Activated T-cell treated with anti-CD3 and anti-CD28 coated beads, Interleukin-2, amount 50 U/mL, for 72 hours (primary cell): ENCODE results near the gene CFAP45. TPM values are rescaled to one million over a fixed set of nuclear protein-coding genes. Genes with fewer than 3 reads are reported as not detected.
A peak's percentile ranks its signal among the peaks of the same experiment; 100 is the strongest.

Experiments used
- ATAC-seq, 2 donors: fragments of 150-1000 bp; cut with Tn5 transposase; replicated peaks in 1 of 2; 2 replicates each; pipeline ENCODE4 v1.10.0; 2021; ENCODE audit warnings: moderate library complexity in 2 of 2, mild to moderate bottlenecking in 1 of 2
- DNase-seq, 2 donors: peaks; one replicate each; pipeline ENCODE4 v3.0.0; 2021 to 2022; ENCODE audit warnings: mixed read lengths in 1 of 2
- H3K27ac Mint-ChIP-seq: one replicate; pipeline ENCODE4 v1.8.0; 2022; ENCODE audit warnings: mild to moderate bottlenecking, moderate library complexity, mixed read lengths
- H3K27me3 Mint-ChIP-seq: one replicate; pipeline ENCODE4 v1.8.0; 2022; ENCODE audit warnings: low read depth, mixed read lengths
- H3K36me3 Mint-ChIP-seq, 2 donors: one replicate each; pipeline ENCODE4 v1.8.0; 2022; ENCODE audit warnings: mixed read lengths in 2 of 2, mild to moderate bottlenecking in 1 of 2; ENCODE audit not compliant: insufficient read depth in 2 of 2
- H3K4me1 Mint-ChIP-seq: one replicate; pipeline ENCODE4 v1.8.0; 2022; ENCODE audit warnings: low read depth, mixed read lengths
- H3K4me3 Mint-ChIP-seq, 2 donors: one replicate each; pipeline ENCODE4 v1.8.0; 2022; ENCODE audit warnings: mild to moderate bottlenecking in 2 of 2, mixed read lengths in 2 of 2, moderate library complexity in 2 of 2
- H3K9me3 Mint-ChIP-seq, 2 donors: one replicate each; pipeline ENCODE4 v1.8.0; 2022; ENCODE audit warnings: mixed read lengths in 2 of 2
- total RNA-seq, 2 donors: library from RNA; stranded (reverse); gene quantifications; one replicate each; pipeline ENCODE4 v1.2.3, GENCODE V29; 2022

The CFAP45 gene
- total RNA-seq, 2 donors from 2014 or later = 2.0 to 2.8 TPM

- DNase-seq = no peak
- Mint-ChIP-seq H3K27me3 (no peaks in the 10 kb centered on the region), H3K36me3 (no peaks in the 10 kb centered on the region), H3K4me1 (peaks cover 31% of the 10 kb centered on the region), H3K9me3 (no peaks in the 10 kb centered on the region), H3K4me3 (no peak overlapping the region), H3K27ac (no peak overlapping the region)
- ATAC-seq = no peak
Measured at GRCh38 chr1:159832309-159832708, 67.7 kb downstream of the CFAP45 start.

GRCh38 chr1:159831412-159832141 lies 68.4 kb downstream of the CFAP45 start:
- Mint-ChIP-seq H3K9me3 (no peaks in the 10 kb centered on the region), H3K27ac (no peak overlapping the region), H3K27me3 (no peaks in the 10 kb centered on the region), H3K4me1 (peaks cover 38% of the 10 kb centered on the region), H3K36me3 (no peaks in the 10 kb centered on the region), H3K4me3 (no peak overlapping the region)
- DNase-seq = no peak
- no peak for ATAC-seq

- peaks cover 47% of the 10 kb centered on the region for H3K4me1 Mint-ChIP-seq
- no peak for ATAC-seq
Measured at GRCh38 chr1:159830722-159831121, 69.2 kb downstream of the CFAP45 start.

GRCh38 chr1:159829822-159830465 lies 70.0 kb downstream of the CFAP45 start:
- Mint-ChIP-seq H3K4me1 (peaks cover 54% of the 10 kb centered on the region), H3K27me3 (no peaks in the 10 kb centered on the region), H3K4me3 (no peak overlapping the region), H3K36me3 (peaks cover 0 to 1% of the 10 kb centered on the region in 2 donors), H3K27ac (no peak overlapping the region), H3K9me3 (no peaks in the 10 kb centered on the region)
- ATAC-seq (no peak), DNase-seq (no peak)

More at GRCh38 chr1:159830722-159831121, 69.2 kb downstream of the CFAP45 start:
- Mint-ChIP-seq H3K4me3 (no peak overlapping the region), H3K27me3 (no peaks in the 10 kb centered on the region), H3K27ac (no peak overlapping the region), H3K9me3 (no peaks in the 10 kb centered on the region), H3K36me3 (peaks cover 0 to 1% of the 10 kb centered on the region in 2 donors)
- DNase-seq = no peak

GRCh38 chr1:159829273-159829634 lies 70.7 kb downstream of the CFAP45 start:
- ATAC-seq = no peak
- H3K9me3 Mint-ChIP-seq = no peaks in the 10 kb centered on the region
- peaks cover 59% of the 10 kb centered on the region for H3K4me1 Mint-ChIP-seq
- H3K36me3 Mint-ChIP-seq = peaks cover 0 to 1% of the 10 kb centered on the region in 2 donors
- H3K27me3 Mint-ChIP-seq = no peaks in the 10 kb centered on the region
- H3K4me3 Mint-ChIP-seq = no peak overlapping the region
- H3K27ac Mint-ChIP-seq = no peak overlapping the region
- DNase-seq = no peak

- Mint-ChIP-seq H3K27me3 (no peaks in the 10 kb centered on the region), H3K36me3 (peaks cover 0 to 1% of the 10 kb centered on the region in 2 donors), H3K4me1 (peaks cover 59% of the 10 kb centered on the region), H3K27ac (no peak overlapping the region), H3K9me3 (no peaks in the 10 kb centered on the region), H3K4me3 (peak overlapping the region in 1 of 2 donors; percentile 6)
- DNase-seq (no peak), ATAC-seq (peak in 1 of 2 donors; percentile 10)
Measured at GRCh38 chr1:159828581-159829272, 71.2 kb downstream of the CFAP45 start.

- DNase-seq (no peak), ATAC-seq (no peak)
- Mint-ChIP-seq H3K4me1 (peaks cover 59% of the 10 kb centered on the region), H3K4me3 (no peak overlapping the region), H3K9me3 (no peaks in the 10 kb centered on the region), H3K36me3 (peaks cover 0 to 1% of the 10 kb centered on the region in 2 donors), H3K27ac (no peak overlapping the region), H3K27me3 (no peaks in the 10 kb centered on the region)
Measured at GRCh38 chr1:159828176-159828575, 71.8 kb downstream of the CFAP45 start.

GRCh38 chr1:159827549-159827948 lies 72.4 kb downstream of the CFAP45 start:
- H3K27ac Mint-ChIP-seq = no peak overlapping the region
- peaks cover 59% of the 10 kb centered on the region for H3K4me1 Mint-ChIP-seq
- ATAC-seq (no peak), DNase-seq (no peak)
- H3K4me3 Mint-ChIP-seq = peak overlapping the region in 1 of 2 donors; percentile 12
- H3K9me3 Mint-ChIP-seq = no peaks in the 10 kb centered on the region
- no peaks in the 10 kb centered on the region for H3K27me3 Mint-ChIP-seq
- peaks cover 0 to 1% of the 10 kb centered on the region in 2 donors for H3K36me3 Mint-ChIP-seq

GRCh38 chr1:159827102-159827490 lies 72.9 kb downstream of the CFAP45 start:
- H3K4me3 Mint-ChIP-seq = peak overlapping the region; percentile 14 to 68
- peaks cover 59% of the 10 kb centered on the region for H3K4me1 Mint-ChIP-seq
- ATAC-seq (peak; percentile 5 to 8), DNase-seq (no peak)
- H3K36me3 Mint-ChIP-seq = peaks cover 0 to 1% of the 10 kb centered on the region in 2 donors
- no peaks in the 10 kb centered on the region for H3K27me3 Mint-ChIP-seq
- no peaks in the 10 kb centered on the region for H3K9me3 Mint-ChIP-seq
- H3K27ac Mint-ChIP-seq = peak overlapping the region; percentile 18

GRCh38 chr1:159826441-159827101 lies 73.4 kb downstream of the CFAP45 start, which contains the start of gene SLAMF8:
TSS of gene SLAMF8 (plus strand) at chr1:159826873. CDS start at chr1:159826899, 26 bp downstream.
- H3K9me3 Mint-ChIP-seq = no peaks in the 10 kb centered on the region
- peak within 1 kb of the TSS; percentile 18 for H3K27ac Mint-ChIP-seq
- peak within 1 kb of the TSS; percentile 19 to 68 for H3K4me3 Mint-ChIP-seq
- ATAC-seq (peak; percentile 89 to 90), DNase-seq (peak; percentile 71 to 77)
- H3K4me1 Mint-ChIP-seq = peaks cover 59% of the 10 kb centered on the region
- peaks cover 0 to 1% of the 10 kb centered on the region in 2 donors for H3K36me3 Mint-ChIP-seq
- no peaks in the 10 kb centered on the region for H3K27me3 Mint-ChIP-seq

GRCh38 chr1:159825564-159825963 lies 74.4 kb downstream of the CFAP45 start:
- no peak overlapping the region for H3K27ac Mint-ChIP-seq
- H3K4me3 Mint-ChIP-seq = peak overlapping the region in 1 of 2 donors; percentile 65
- DNase-seq = no peak
- peaks cover 59% of the 10 kb centered on the region for H3K4me1 Mint-ChIP-seq
- peaks cover 0 to 1% of the 10 kb centered on the region in 2 donors for H3K36me3 Mint-ChIP-seq
- no peaks in the 10 kb centered on the region for H3K9me3 Mint-ChIP-seq
- no peaks in the 10 kb centered on the region for H3K27me3 Mint-ChIP-seq
- ATAC-seq = no peak

GRCh38 chr1:159823406-159823805 lies 76.6 kb downstream of the CFAP45 start:
- peaks cover 42% of the 10 kb centered on the region for H3K4me1 Mint-ChIP-seq
- H3K27ac Mint-ChIP-seq = no peak overlapping the region
- H3K4me3 Mint-ChIP-seq = no peak overlapping the region
- ATAC-seq (no peak), DNase-seq (no peak)
- H3K27me3 Mint-ChIP-seq = no peaks in the 10 kb centered on the region
- peaks cover 0 to 1% of the 10 kb centered on the region in 2 donors for H3K36me3 Mint-ChIP-seq
- no peaks in the 10 kb centered on the region for H3K9me3 Mint-ChIP-seq
